HEK293 (cell line): ENCODE results near the gene LARGE1.

ENCODE experiments used
- CTCF ChIA-PET: fragments of 350-600 bp; formaldehyde crosslinking; extraction: SDS; loops from one replicate; lab custom pipeline; 2021; ENCODE audit warnings: antibody characterized with exemption; lab: Yijun Ruan, JAX
- POLR2A ChIA-PET: fragments of 300-600 bp; formaldehyde crosslinking; extraction: SDS; loops from one replicate; lab custom pipeline; 2020; ENCODE audit warnings: antibody characterized with exemption, inconsistent platforms; lab: Yijun Ruan, JAX
- H3K27ac ChIP-seq: fragments of 200-500 bp; sonication (Bioruptor generic); 2 replicates; pipeline ENCODE4 v1.5.1; 2014; ENCODE audit warnings: low read depth, low read length, control low read depth, inconsistent platforms; ENCODE audit errors: extremely low read depth
- H3K36me3 ChIP-seq, 2 experiments: fragments of 200-500 bp in 1 of 2; sonication (Bioruptor generic) in 1 of 2; 1 replicate in 1 of 2; 2 replicates in 1 of 2; pipeline ENCODE4 v1.5.1; 2014 to 2017; ENCODE audit warnings: inconsistent platforms in 2 of 2, low read length in 2 of 2; ENCODE audit not compliant: control insufficient read depth in 2 of 2, insufficient read depth in 1 of 2
- H3K4me1 ChIP-seq: fragments of 200-500 bp; sonication (Bioruptor generic); 2 replicates; pipeline ENCODE4 v1.5.1; 2014; ENCODE audit warnings: mild to moderate bottlenecking, low read length, inconsistent platforms; ENCODE audit not compliant: control insufficient read depth, insufficient read depth
- H3K4me3 ChIP-seq: 2 replicates; pipeline ENCODE4 v1.5.1; 2011; ENCODE audit warnings: low read depth, mild to moderate bottlenecking, control low read depth, low read length, moderate library complexity
- H3K9me3 ChIP-seq: fragments of 200-500 bp; sonication (Bioruptor generic); 2 replicates; pipeline ENCODE4 v1.5.1; 2014; ENCODE audit warnings: low read depth, low read length, inconsistent platforms; ENCODE audit not compliant: control insufficient read depth, insufficient read depth
- SETDB1 ChIP-seq: IDR thresholded peaks from one replicate; pipeline ENCODE4 v1.6.1; 2017; ENCODE audit warnings: mild to moderate bottlenecking, low read length, moderate library complexity, mixed read lengths; ENCODE audit not compliant: insufficient read length
- TRIM28 ChIP-seq: IDR thresholded peaks from 2 replicates; pipeline ENCODE4 v1.6.1; 2011; ENCODE audit warnings: low read length, control low read depth, borderline replicate concordance
- ZFP69B ChIP-seq: fragments of 450-650 bp; formaldehyde crosslinking; IDR thresholded peaks from 2 replicates; pipeline ENCODE4 v1.5.1; 2016; ENCODE audit warnings: missing biosample characterization, missing genetic modification characterization
- ZNF146 ChIP-seq: fragments of 450-650 bp; formaldehyde crosslinking; IDR thresholded peaks from 2 replicates; pipeline ENCODE4 v1.5.1; 2016; ENCODE audit warnings: missing biosample characterization, missing genetic modification characterization
- ZNF2 ChIP-seq: fragments of 450-650 bp; formaldehyde crosslinking; IDR thresholded peaks from 2 replicates; pipeline ENCODE4 v1.5.1; 2016; ENCODE audit warnings: missing biosample characterization, missing genetic modification characterization
- ZNF24 ChIP-seq: fragments of 450-650 bp; formaldehyde crosslinking; IDR thresholded peaks from 2 replicates; pipeline ENCODE4 v1.5.1; 2016; ENCODE audit warnings: missing biosample characterization, missing genetic modification characterization
- ZNF549 ChIP-seq: fragments of 450-650 bp; IDR thresholded peaks from 2 replicates; pipeline ENCODE4 v1.5.1; 2018; ENCODE audit warnings: missing biosample characterization, missing genetic modification characterization, mild to moderate bottlenecking, inconsistent platforms, moderate library complexity
- ZNF585B ChIP-seq: fragments of 450-650 bp; formaldehyde crosslinking; IDR thresholded peaks from 2 replicates; pipeline ENCODE4 v1.5.1; 2016; ENCODE audit warnings: missing biosample characterization, missing genetic modification characterization
- ZNF707 ChIP-seq: fragments of 450-650 bp; formaldehyde crosslinking; IDR thresholded peaks from 2 replicates; pipeline ENCODE4 v1.5.1; 2016; ENCODE audit warnings: missing biosample characterization, missing genetic modification characterization
- TF ChIP-seq, protein P1 (sequence below): fragments of 450-650 bp; formaldehyde crosslinking; IDR thresholded peaks from 2 replicates; pipeline ENCODE4 v1.5.1; 2016; ENCODE audit warnings: missing biosample characterization, missing genetic modification characterization
- TF ChIP-seq, protein P2 (sequence below): fragments of 450-650 bp; formaldehyde crosslinking; conservative IDR thresholded peaks from 2 replicates; pipeline ENCODE4 v1.5.1; 2016; ENCODE audit warnings: low read depth, missing biosample characterization, missing genetic modification characterization

Gene LARGE1

DNA sequence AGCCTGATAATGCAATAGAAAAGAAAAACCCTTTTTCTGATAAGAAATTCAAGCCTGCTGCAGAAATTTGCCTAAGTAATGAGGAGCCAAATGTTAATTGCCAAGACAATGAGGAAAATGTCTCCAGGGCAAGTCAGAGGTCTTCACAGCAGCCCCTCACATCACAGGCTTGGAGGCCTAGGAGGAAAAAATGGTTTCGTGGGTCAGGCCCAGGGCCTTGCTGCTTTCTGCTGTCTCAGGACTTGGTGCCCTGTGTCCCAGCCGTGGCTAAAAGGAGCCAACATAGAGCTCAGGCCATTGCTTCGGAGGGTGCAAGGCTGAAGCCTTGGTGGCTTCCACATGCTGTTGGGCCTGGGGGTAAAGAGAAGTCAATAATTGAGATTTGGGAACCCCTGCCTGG is 131.3 kb downstream of the LARGE1 start:
- Histone ChIP-seq H3K4me3 (no peak overlapping the region), H3K9me3 (no peaks in the 10 kb centered on the region), H3K36me3 (no peaks in the 10 kb centered on the region), H3K4me1 (0 out of 2 replicates have a peak, but pooled peaks cover 5% of the 10 kb centered on the region), H3K27ac (no peak overlapping the region)
- POLR2A ChIA-PET = no interaction called here
- TF ChIP-seq ZNF2 (no peak), SETDB1 (peak; percentile 90), ZNF549 (no peak), ZNF585B (peak; percentile 97), TRIM28 (peak; percentile 91; the same call in 1 of the 2 replicates), ZNF146 (tag by site-specific recombination) (no peak)
- TF ChIP-seq, protein P1, sequence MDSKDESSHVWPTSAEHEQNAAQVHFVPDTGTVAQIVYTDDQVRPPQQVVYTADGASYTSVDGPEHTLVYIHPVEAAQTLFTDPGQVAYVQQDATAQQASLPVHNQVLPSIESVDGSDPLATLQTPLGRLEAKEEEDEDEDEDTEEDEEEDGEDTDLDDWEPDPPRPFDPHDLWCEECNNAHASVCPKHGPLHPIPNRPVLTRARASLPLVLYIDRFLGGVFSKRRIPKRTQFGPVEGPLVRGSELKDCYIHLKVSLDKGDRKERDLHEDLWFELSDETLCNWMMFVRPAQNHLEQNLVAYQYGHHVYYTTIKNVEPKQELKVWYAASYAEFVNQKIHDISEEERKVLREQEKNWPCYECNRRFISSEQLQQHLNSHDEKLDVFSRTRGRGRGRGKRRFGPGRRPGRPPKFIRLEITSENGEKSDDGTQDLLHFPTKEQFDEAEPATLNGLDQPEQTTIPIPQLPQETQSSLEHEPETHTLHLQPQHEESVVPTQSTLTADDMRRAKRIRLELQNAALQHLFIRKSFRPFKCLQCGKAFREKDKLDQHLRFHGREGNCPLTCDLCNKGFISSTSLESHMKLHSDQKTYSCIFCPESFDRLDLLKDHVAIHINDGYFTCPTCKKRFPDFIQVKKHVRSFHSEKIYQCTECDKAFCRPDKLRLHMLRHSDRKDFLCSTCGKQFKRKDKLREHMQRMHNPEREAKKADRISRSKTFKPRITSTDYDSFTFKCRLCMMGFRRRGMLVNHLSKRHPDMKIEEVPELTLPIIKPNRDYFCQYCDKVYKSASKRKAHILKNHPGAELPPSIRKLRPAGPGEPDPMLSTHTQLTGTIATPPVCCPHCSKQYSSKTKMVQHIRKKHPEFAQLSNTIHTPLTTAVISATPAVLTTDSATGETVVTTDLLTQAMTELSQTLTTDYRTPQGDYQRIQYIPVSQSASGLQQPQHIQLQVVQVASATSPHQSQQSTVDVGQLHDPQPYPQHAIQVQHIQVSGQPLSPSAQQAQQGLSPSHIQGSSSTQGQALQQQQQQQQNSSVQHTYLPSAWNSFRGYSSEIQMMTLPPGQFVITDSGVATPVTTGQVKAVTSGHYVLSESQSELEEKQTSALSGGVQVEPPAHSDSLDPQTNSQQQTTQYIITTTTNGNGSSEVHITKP (tag by site-specific recombination) = no peak
- TF ChIP-seq, protein P2, sequence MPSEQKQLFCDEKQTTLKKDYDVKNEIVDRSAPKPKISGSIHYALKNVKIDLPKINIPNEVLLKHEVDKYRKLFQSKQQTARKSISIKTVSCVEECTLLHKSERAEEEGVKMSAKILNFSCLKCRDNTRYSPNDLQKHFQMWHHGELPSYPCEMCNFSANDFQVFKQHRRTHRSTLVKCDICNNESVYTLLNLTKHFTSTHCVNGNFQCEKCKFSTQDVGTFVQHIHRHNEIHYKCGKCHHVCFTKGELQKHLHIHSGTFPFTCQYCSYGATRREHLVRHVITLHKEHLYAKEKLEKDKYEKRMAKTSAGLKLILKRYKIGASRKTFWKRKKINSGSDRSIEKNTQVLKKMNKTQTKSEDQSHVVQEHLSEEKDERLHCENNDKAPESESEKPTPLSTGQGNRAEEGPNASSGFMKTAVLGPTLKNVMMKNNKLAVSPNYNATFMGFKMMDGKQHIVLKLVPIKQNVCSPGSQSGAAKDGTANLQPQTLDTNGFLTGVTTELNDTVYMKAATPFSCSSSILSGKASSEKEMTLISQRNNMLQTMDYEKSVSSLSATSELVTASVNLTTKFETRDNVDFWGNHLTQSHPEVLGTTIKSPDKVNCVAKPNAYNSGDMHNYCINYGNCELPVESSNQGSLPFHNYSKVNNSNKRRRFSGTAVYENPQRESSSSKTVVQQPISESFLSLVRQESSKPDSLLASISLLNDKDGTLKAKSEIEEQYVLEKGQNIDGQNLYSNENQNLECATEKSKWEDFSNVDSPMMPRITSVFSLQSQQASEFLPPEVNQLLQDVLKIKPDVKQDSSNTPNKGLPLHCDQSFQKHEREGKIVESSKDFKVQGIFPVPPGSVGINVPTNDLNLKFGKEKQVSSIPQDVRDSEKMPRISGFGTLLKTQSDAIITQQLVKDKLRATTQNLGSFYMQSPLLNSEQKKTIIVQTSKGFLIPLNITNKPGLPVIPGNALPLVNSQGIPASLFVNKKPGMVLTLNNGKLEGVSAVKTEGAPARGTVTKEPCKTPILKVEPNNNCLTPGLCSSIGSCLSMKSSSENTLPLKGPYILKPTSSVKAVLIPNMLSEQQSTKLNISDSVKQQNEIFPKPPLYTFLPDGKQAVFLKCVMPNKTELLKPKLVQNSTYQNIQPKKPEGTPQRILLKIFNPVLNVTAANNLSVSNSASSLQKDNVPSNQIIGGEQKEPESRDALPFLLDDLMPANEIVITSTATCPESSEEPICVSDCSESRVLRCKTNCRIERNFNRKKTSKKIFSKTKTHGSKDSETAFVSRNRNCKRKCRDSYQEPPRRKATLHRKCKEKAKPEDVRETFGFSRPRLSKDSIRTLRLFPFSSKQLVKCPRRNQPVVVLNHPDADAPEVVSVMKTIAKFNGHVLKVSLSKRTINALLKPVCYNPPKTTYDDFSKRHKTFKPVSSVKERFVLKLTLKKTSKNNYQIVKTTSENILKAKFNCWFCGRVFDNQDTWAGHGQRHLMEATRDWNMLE (tag by site-specific recombination) = no peak
- CTCF ChIA-PET = no interaction called here

DNA sequence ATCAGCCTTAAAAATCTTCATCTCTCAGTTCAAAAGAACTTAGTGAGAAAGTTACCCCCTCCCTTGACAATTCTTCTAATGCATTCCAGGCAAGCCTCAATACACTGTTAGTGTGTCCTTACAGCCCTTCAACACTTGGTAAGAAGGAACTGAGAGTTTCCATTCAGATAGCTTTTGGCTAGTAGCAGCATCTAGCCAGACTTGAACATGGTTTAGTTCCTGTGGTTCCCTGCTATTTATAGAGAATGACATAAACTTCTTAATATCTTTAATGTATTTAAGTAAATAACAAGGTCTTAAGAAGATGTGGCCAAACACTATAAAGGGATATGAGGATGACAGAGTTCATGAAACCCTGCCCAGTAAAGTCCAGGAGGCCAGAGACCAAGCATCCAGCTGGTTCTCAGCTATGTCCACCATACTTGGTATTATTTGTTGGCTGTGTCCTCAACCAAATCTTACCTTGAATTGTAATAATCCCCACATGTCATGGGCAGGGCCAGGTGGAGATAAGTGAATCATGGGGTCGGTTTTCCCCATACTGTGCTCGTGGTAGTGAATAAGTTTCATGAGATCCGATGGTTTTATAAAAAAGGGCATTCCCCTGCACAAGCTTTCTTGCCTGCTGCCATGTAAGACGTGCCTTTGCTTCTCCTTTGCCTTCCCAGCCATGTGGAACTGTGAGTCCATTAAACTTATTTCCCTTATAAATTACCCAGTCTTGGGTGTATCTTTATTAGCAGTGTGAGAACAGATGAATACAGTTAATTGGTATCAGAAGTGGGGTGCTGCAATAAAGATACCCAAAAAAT is 132.4 kb downstream of the LARGE1 start:
- CTCF ChIA-PET = no interaction called here

DNA sequence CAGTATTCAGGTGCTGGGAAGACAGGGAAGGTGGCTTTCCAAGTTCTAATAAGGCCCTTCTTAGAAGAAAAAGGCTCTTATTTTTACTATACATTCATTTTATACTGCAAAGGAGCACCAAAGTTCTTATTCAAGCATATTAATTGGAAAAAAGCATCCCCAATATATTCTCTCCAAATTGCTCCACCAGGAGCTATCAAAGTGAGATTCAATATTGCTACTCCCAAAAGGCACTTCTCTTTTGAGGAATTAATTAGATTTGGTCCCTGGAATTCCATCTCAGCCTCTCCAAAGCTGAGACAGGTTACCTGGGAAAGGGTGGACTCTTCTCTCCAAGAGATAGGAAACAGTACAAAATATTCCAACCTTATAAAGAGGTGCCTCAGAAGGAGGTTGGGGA is 134.1 kb downstream of the LARGE1 start:
- H3K36me3 ChIP-seq = no peaks in the 10 kb centered on the region
- H3K9me3 ChIP-seq = no peaks in the 10 kb centered on the region
- no peak overlapping the region for H3K4me3 ChIP-seq
- POLR2A ChIA-PET = no interaction called here
- no peak overlapping the region for H3K27ac ChIP-seq
- TF ChIP-seq ZNF24 (tag by site-specific recombination) = no peak
- TF ChIP-seq, all 188 proteins: peak for 0
- CTCF ChIA-PET = no interaction called here
- H3K4me1 ChIP-seq = 0 out of 2 replicates have a peak, but pooled peaks cover 5% of the 10 kb centered on the region

More for the DNA sequence above, 132.4 kb downstream of the LARGE1 start:
- Histone ChIP-seq H3K27ac (no peak overlapping the region), H3K4me3 (no peak overlapping the region), H3K4me1 (0 out of 2 replicates have a peak, but pooled peaks cover 5% of the 10 kb centered on the region), H3K36me3 (no peaks in the 10 kb centered on the region), H3K9me3 (no peaks in the 10 kb centered on the region)
- TF ChIP-seq ZFP69B (tag by site-specific recombination) = no peak
- TF ChIP-seq ZNF707 = peak; percentile 83
- POLR2A ChIA-PET = no interaction called here
